NT2/D1 (cell line): ENCODE results near the gene ZCCHC4.

Experiments
- SUZ12 ChIP-seq: IDR thresholded peaks from 2 replicates; pipeline ENCODE4 v1.6.1; 2011; ENCODE audit not compliant: insufficient read length, insufficient read depth; ENCODE audit errors: extremely low read depth
- YY1 ChIP-seq: IDR thresholded peaks from 2 replicates; pipeline ENCODE4 v1.6.1; 2011; ENCODE audit not compliant: insufficient read length, insufficient read depth
- ZNF274 ChIP-seq: IDR thresholded peaks from 2 replicates; pipeline ENCODE4 v1.6.1; 2011; ENCODE audit warnings: mild to moderate bottlenecking, low read depth, low read length

DNA sequence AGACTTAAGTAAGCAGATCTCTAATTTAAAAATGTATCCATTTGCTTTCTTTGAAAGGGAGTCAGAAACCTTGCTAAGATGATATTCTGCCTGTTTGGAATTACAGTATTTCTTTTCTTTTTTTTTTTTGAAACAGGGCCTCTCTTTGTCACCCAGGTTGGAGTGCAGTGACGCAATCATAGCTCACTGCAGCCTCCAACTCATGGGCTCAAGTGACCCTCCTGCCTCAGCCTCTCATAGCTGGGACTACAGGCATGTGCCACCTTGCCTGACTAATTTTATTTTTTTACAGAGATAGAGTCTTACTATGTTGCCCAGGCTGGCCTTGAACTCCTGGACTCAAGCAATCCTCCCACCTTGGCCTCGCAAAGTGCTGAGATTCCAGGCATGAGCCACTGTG lies 104.4 kb downstream of the ZCCHC4 start:
- TF ChIP-seq ZNF274, result no peak
- no peak for TF ChIP-seq SUZ12
- TF ChIP-seq YY1, result no peak
